Measurements from ENCODE around the gene MUSTN1.

- no peak for TF ChIP-seq CTCF (IDR thresholded peaks at IDR 0.05)
- no peak for TF ChIP-seq POLR2A (IDR thresholded peaks at IDR 0.05)
Measured at GRCh38 chr3:52784931-52785590, 49.8 kb downstream of the MUSTN1 start.

All from testis (tissue), 2 donors.